NCI-H1930 (cell line): Measurements from ENCODE around the gene COBLL1.

Experiments used
- DNase-seq, 2 experiments: peaks; one replicate each; lab custom pipeline; 2025; lab: John Stamatoyannopoulos, UW

Gene COBLL1

GRCh38 chr2:164677271-164677670 lies 164.4 kb downstream of the COBLL1 start:
- no peak for DNase-seq

- no peak for DNase-seq
Observed at GRCh38 chr2:164675687-164676086, 165.9 kb downstream of the COBLL1 start.

GRCh38 chr2:164675027-164675426 lies 166.6 kb downstream of the COBLL1 start:
- no peak for DNase-seq

- no peak for DNase-seq
Observed at GRCh38 chr2:164671664-164672396, 169.8 kb downstream of the COBLL1 start.

GRCh38 chr2:164669291-164669690 lies 172.3 kb downstream of the COBLL1 start:
- DNase-seq, result no peak

- DNase-seq, result no peak
Observed at GRCh38 chr2:164667566-164667965, 174.1 kb downstream of the COBLL1 start.

- no peak for DNase-seq
Observed at GRCh38 chr2:164664070-164664469, 177.6 kb downstream of the COBLL1 start.

GRCh38 chr2:164662868-164663631 lies 178.6 kb downstream of the COBLL1 start:
- no peak for DNase-seq

- no peak for DNase-seq
Observed at GRCh38 chr2:164662066-164662465, 179.6 kb downstream of the COBLL1 start.

GRCh38 chr2:164661349-164661748 lies 180.3 kb downstream of the COBLL1 start:
- DNase-seq, result no peak

GRCh38 chr2:164657129-164657528 lies 184.5 kb downstream of the COBLL1 start:
- DNase-seq, result no peak

- no peak for DNase-seq
Observed at GRCh38 chr2:164655750-164656149, 185.9 kb downstream of the COBLL1 start.

GRCh38 chr2:164655336-164655735 lies 186.3 kb downstream of the COBLL1 start:
- DNase-seq, result no peak

GRCh38 chr2:164651361-164651760 lies 190.3 kb downstream of the COBLL1 start:
- DNase-seq, result no peak

- DNase-seq, result no peak
Observed at GRCh38 chr2:164644036-164644700, 197.5 kb downstream of the COBLL1 start.

- no peak for DNase-seq
Observed at GRCh38 chr2:164642946-164643555, 198.6 kb downstream of the COBLL1 start.

GRCh38 chr2:164642268-164642667 lies 199.4 kb downstream of the COBLL1 start:
- no peak for DNase-seq
